NT2/D1 (cell line): ENCODE measurements around the gene STRN3.
"Not testable (repeated sequence)": the region's sequence is repeated elsewhere in the genome, so short reads cannot be mapped to it uniquely, and the experiment has no call there.

ENCODE experiments used
- DNase-seq: peaks from one replicate; pipeline ENCODE4 v3.0.0-alpha.2; 2011; ENCODE audit warnings: low read depth, low spot score
- H3K27me3 ChIP-seq: 2 replicates; pipeline ENCODE4 v1.6.0; 2011; ENCODE audit warnings: mild to moderate bottlenecking; ENCODE audit not compliant: insufficient read length, insufficient read depth
- H3K36me3 ChIP-seq: 2 replicates; pipeline ENCODE4 v1.6.1; 2011; ENCODE audit warnings: mild to moderate bottlenecking, low read length, mixed read lengths; ENCODE audit not compliant: insufficient read depth, insufficient read length
- H3K4me1 ChIP-seq: 2 replicates; pipeline ENCODE4 v1.5.1; 2011; ENCODE audit not compliant: insufficient read depth, insufficient read length
- H3K4me3 ChIP-seq: 2 replicates; pipeline ENCODE4 v1.5.1; 2011; ENCODE audit warnings: low read depth; ENCODE audit not compliant: insufficient read length
- H3K9ac ChIP-seq: 2 replicates; pipeline ENCODE4 v1.6.0; 2011; ENCODE audit warnings: low read depth; ENCODE audit not compliant: insufficient read length
- H3K9me3 ChIP-seq: 2 replicates; pipeline ENCODE4 v1.5.1; 2011; ENCODE audit warnings: mild to moderate bottlenecking, low read length; ENCODE audit not compliant: insufficient read depth
- SUZ12 ChIP-seq: IDR thresholded peaks from 2 replicates; pipeline ENCODE4 v1.6.1; 2011; ENCODE audit not compliant: insufficient read length, insufficient read depth; ENCODE audit errors: extremely low read depth
- YY1 ChIP-seq: IDR thresholded peaks from 2 replicates; pipeline ENCODE4 v1.6.1; 2011; ENCODE audit not compliant: insufficient read length, insufficient read depth
- ZNF274 ChIP-seq: IDR thresholded peaks from 2 replicates; pipeline ENCODE4 v1.6.1; 2011; ENCODE audit warnings: mild to moderate bottlenecking, low read depth, low read length

STRN3 gene

DNA sequence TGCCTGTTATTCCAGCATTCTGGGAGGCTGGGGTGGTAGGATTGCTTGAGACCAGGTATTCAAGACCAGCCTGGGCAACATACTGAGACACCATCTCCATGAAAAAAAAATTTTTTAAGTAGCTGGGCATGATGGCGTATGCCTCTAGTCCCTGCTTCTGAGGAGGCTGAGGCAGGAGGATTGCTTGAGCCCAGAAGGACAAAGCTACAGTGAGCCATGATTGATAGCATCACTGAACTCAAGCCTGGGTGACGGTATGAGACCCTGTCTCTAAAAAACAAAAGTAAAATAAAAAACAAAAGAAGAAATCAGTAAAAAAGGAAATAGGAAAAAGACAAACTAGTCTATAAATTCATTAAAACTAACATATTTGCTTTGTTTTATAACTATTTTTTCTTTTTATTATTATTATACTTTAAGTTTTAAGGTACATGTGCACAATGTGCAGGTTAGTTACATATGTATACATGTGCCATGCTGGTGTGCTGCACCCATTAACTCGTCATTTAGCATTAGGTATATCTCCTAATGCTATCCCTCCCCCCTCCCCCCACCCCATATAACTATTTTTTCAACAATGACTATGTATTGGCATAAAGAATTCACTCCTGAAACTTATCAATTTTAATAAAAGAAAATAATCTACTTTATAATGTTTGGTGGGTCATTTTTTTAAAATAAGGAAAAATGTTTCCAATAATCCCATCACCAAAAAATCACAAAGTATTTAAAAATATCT, 16.2 kb downstream of the STRN3 start:
- peaks cover 11% of the 10 kb centered on the region for H3K36me3 ChIP-seq

GRCh38 chr14:31006703-31007102, 19.5 kb downstream of the STRN3 start:
- DNase-seq: no peak
- TF ChIP-seq ZNF274 (no peak), SUZ12 (no peak), YY1 (no peak)
- no peaks in the 10 kb centered on the region for H3K27me3 ChIP-seq
- H3K36me3 ChIP-seq: peaks cover 9% of the 10 kb centered on the region
- H3K9me3 ChIP-seq: no peaks in the 10 kb centered on the region
- no peak overlapping the region for H3K9ac ChIP-seq
- no peak overlapping the region for H3K4me3 ChIP-seq
- H3K4me1 ChIP-seq: no peaks in the 10 kb centered on the region

More for the DNA sequence above, 16.2 kb downstream of the STRN3 start:
- H3K4me3 ChIP-seq: no peak overlapping the region
- H3K9me3 ChIP-seq: no peaks in the 10 kb centered on the region
- TF ChIP-seq SUZ12: no peak
- no peak for TF ChIP-seq YY1
- no peak for TF ChIP-seq ZNF274
- no peak for DNase-seq
- H3K27me3 ChIP-seq: no peaks in the 10 kb centered on the region
- H3K9ac ChIP-seq: no peak overlapping the region
- no peaks in the 10 kb centered on the region for H3K4me1 ChIP-seq

DNA sequence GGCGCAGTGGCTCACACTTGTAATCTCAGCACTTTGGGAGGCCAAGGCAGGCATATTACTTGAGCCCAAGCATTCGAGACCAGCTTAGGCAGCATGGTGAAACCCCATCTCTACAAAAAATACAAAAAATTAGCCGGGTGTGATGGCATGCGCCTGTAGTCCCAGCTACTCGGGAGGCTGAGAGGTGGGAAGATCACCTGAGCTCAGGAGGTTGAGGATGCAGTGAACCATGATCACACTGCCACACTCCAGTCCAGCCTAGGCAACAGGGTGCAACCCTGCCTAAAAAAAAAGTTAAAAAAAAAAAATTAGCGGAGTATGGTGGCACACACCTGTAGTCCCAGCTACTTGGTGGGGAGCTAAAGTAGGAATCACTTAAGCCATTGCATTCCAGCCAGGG, 22.2 kb downstream of the STRN3 start:
- not testable (repeated sequence) for H3K27me3 ChIP-seq, H3K4me3 ChIP-seq, H3K9me3 ChIP-seq, DNase-seq, H3K36me3 ChIP-seq, H3K4me1 ChIP-seq, H3K9ac ChIP-seq

GRCh38 chr14:31003284-31003683, 22.9 kb downstream of the STRN3 start:
- Histone ChIP-seq H3K36me3 (peaks cover 9% of the 10 kb centered on the region), H3K4me1 (no peaks in the 10 kb centered on the region), H3K4me3 (no peak overlapping the region), H3K27me3 (no peaks in the 10 kb centered on the region), H3K9me3 (peaks cover 5% of the 10 kb centered on the region), H3K9ac (no peak overlapping the region)
- no peak for DNase-seq
- TF ChIP-seq ZNF274 (no peak), YY1 (no peak), SUZ12 (no peak)

DNA sequence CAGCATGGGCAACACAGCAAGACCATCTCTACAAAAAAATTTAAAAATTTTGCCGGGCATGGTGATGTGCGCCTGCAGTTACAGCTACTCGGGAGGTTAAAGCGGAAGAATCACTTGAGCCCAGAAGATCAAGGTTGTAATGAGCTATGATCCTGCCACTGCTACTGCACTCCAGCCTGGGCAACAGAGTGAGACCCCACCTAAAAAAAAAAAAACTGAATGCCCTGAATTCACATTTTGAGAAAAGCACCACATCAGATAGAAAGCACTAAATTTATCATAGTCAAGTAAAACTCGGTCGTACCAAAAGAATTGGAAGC, 24.9 kb downstream of the STRN3 start:
- no peak for DNase-seq
- no peak for TF ChIP-seq YY1
- no peak for TF ChIP-seq ZNF274
- no peak for TF ChIP-seq SUZ12
- no peaks in the 10 kb centered on the region for H3K4me1 ChIP-seq
- no peak overlapping the region for H3K9ac ChIP-seq
- peaks cover 6% of the 10 kb centered on the region for H3K9me3 ChIP-seq
- H3K36me3 ChIP-seq: peaks cover 5% of the 10 kb centered on the region
- H3K4me3 ChIP-seq: no peak overlapping the region
- H3K27me3 ChIP-seq: no peaks in the 10 kb centered on the region

- Histone ChIP-seq H3K36me3 (peaks cover 5% of the 10 kb centered on the region), H3K4me1 (no peaks in the 10 kb centered on the region), H3K4me3 (no peak overlapping the region), H3K27me3 (no peaks in the 10 kb centered on the region), H3K9ac (no peak overlapping the region), H3K9me3 (peaks cover 6% of the 10 kb centered on the region)
- TF ChIP-seq YY1: no peak
- no peak for TF ChIP-seq ZNF274
- no peak for TF ChIP-seq SUZ12
- no peak for DNase-seq
These were observed 25.4 kb downstream of the STRN3 start for GRCh38 chr14:31000629-31001338.

DNA sequence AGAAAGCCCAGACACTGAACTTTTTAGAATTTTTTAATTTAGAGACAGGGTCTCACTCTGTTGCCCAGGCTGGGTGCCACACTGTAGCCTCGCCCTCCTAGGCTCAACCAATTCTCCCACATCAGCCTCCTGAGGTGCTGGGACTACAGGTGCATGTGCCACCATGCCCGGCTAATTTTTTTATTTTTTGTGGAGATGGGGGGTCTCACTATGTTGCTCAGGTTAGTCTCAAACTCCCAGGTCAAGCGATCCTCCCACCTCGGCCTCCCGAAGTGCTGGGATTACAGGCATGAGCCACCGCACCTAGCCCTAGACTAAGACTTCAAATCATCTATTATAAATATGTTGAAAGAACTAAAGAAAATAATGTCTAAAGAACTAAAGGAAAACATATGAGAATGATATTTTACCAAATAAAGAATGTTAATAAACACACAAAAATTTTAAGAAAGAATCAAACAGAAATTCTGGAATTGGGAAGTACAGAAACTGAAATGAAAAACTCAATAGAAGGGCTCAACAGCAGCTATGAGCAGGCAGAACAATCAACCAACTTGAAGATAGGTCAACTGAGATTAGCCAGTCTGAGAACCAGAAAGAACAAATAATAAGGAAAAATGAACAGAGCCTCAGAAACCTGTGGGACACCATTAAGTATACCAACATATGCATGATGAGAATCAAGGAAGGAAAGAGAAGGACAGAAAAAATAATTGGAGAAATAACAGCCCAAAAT, 27.0 kb downstream of the STRN3 start:
- Histone ChIP-seq H3K9me3 (peaks cover 6% of the 10 kb centered on the region), H3K36me3 (peaks cover 2% of the 10 kb centered on the region), H3K27me3 (no peaks in the 10 kb centered on the region), H3K4me1 (no peaks in the 10 kb centered on the region), H3K4me3 (no peak overlapping the region), H3K9ac (no peak overlapping the region)
- DNase-seq: no peak
- no peak for TF ChIP-seq YY1
- TF ChIP-seq ZNF274: no peak
- TF ChIP-seq SUZ12: no peak
